ENCODE results near the gene UCK2. TPM values are rescaled to one million over a fixed set of nuclear protein-coding genes. Genes with fewer than 3 reads are reported as not detected.

UCK2 gene
- total RNA-seq, 2 experiments from 2014 or later: 66.5 to 72.2 TPM

DNA sequence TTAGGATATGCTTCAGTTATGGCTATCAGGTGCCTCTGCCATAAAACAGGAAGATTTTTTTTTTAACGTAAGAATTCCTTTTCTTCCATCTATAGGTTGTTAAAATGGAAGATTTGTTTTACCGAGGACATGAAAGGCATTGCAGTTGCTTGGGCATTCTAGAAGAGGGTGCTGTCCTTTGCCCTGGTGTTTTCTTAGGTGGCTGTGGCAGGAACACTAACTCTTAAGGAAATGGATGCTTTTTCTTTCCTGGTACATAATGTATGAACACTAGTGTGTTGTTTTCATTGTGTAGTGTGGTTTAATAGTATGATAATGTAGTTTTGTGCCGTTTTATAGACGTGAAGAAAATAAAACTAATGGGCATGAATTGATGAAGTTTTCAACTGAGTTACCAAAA is 47.2 kb downstream of the UCK2 start:
- Mint-ChIP-seq H3K27ac (no peak overlapping the region), H3K4me1 (ENCODE audit: low read depth) (peaks cover 53% of the 10 kb centered on the region), H3K27me3 (peaks cover 5% of the 10 kb centered on the region), H3K9me3 (peaks cover 2% of the 10 kb centered on the region), H3K36me3 (ENCODE audit: low read depth) (peaks cover 21% of the 10 kb centered on the region), H3K4me3 (no peak overlapping the region)
- TF ChIP-seq, protein P1, sequence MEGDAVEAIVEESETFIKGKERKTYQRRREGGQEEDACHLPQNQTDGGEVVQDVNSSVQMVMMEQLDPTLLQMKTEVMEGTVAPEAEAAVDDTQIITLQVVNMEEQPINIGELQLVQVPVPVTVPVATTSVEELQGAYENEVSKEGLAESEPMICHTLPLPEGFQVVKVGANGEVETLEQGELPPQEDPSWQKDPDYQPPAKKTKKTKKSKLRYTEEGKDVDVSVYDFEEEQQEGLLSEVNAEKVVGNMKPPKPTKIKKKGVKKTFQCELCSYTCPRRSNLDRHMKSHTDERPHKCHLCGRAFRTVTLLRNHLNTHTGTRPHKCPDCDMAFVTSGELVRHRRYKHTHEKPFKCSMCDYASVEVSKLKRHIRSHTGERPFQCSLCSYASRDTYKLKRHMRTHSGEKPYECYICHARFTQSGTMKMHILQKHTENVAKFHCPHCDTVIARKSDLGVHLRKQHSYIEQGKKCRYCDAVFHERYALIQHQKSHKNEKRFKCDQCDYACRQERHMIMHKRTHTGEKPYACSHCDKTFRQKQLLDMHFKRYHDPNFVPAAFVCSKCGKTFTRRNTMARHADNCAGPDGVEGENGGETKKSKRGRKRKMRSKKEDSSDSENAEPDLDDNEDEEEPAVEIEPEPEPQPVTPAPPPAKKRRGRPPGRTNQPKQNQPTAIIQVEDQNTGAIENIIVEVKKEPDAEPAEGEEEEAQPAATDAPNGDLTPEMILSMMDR (IDR thresholded peaks at IDR 0.05): no peak
- no peak for DNase-seq
- POLR2A ChIA-PET: no interaction called here
- no peak for ATAC-seq
- intact Hi-C loops (cut with micrococcal nuclease): loop anchor here (5.0 to 10.0 kb wide), 2 partner anchors 47 to 110 kb away; partner anchors contain the start of genes TMCO1 and UCK2
- CTCF ChIA-PET: interaction anchor here (1.2 kb wide), 1 partner anchor 8 kb away, joined by 3 read pairs; no protein-coding TSS in a partner anchor

DNA sequence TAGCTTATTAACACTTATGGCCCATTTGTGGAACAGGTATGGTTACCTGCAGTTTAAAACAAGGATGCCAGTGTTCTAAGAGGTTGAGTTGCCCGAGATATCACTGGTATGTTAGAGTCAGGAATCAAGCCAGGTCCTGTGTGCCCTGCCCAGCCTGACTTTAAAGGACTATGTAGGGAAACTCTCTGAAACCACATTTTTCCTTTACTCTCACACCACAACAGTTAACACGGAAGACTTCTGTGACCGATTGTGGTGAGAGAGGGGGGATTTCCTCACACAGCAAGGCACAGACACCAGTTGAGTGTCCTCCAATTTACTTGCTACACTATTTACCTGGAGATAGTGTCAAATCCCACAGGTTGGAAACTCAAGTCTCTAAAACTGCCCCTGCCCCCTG is 47.8 kb downstream of the UCK2 start:
- H3K27ac Mint-ChIP-seq: no peak overlapping the region
- peaks cover 21% of the 10 kb centered on the region for H3K36me3 Mint-ChIP-seq (ENCODE audit: low read depth)
- peaks cover 53% of the 10 kb centered on the region for H3K4me1 Mint-ChIP-seq (ENCODE audit: low read depth)
- TF ChIP-seq, protein P1 (IDR thresholded peaks at IDR 0.05): no peak
- ChIA-PET POLR2A (no interaction called here), CTCF (interaction anchor here (1.2 kb wide), 1 partner anchor 8 kb away, joined by 3 read pairs; no protein-coding TSS in a partner anchor)
- peaks cover 2% of the 10 kb centered on the region for H3K9me3 Mint-ChIP-seq
- peaks cover 5% of the 10 kb centered on the region for H3K27me3 Mint-ChIP-seq
- DNase-seq (peak; percentile 27), ATAC-seq (peak; percentile 45)
- intact Hi-C loops (cut with micrococcal nuclease): loop anchor here (5.0 to 10.0 kb wide), 2 partner anchors 48 to 110 kb away; partner anchors contain the start of genes TMCO1 and UCK2
- H3K4me3 Mint-ChIP-seq: no peak overlapping the region

DNA sequence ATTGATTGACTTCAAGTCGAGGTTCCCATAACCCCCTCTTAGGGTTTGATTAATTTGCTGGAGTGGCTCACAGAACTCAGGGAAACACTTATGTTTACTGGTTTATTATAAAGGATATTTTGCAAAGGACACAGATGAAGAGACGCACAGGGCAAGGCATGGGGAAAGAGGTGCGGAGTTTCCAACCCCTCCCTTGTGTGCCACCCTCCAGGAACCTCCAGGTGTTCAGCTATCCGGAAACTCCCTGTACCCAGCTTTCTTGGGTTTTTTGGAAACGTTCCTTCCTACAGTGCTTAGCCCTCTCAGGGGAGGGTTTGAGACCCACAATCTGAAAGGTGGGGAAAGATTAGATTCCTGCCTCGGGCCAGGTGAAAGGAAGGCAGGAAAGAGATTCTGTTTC is 48.2 kb downstream of the UCK2 start:
- H3K9me3 Mint-ChIP-seq: peaks cover 2% of the 10 kb centered on the region
- H3K4me1 Mint-ChIP-seq (ENCODE audit: low read depth): peaks cover 53% of the 10 kb centered on the region
- ChIA-PET POLR2A (no interaction called here), CTCF (no interaction called here)
- H3K27ac Mint-ChIP-seq: no peak overlapping the region
- H3K4me3 Mint-ChIP-seq: no peak overlapping the region
- peak; percentile 4 for ATAC-seq
- TF ChIP-seq, protein P1 (IDR thresholded peaks at IDR 0.05): no peak
- peaks cover 5% of the 10 kb centered on the region for H3K27me3 Mint-ChIP-seq
- intact Hi-C loops (cut with micrococcal nuclease): loop anchor here (5.0 to 10.0 kb wide), 2 partner anchors 48 to 111 kb away; partner anchors contain the start of genes TMCO1 and UCK2
- no peak for DNase-seq
- peaks cover 21% of the 10 kb centered on the region for H3K36me3 Mint-ChIP-seq (ENCODE audit: low read depth)

DNA sequence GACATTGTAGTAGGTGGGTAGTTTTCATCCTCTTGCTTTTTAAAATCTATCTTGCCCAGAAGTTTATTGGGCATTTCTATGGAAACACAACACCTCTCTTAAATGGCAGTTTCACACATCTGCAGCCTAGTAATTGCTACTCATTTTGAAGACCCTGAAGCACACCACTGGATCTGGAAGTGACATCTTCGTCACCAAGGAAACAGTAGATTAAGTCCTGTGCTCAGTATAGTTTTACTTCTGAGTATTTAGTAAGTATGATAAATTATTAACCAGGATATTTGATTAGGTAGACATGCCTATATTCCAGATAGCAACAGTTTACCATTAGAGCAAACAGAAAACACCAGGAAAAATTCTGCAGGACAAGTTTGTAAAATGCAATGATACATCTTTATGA is 48.7 kb downstream of the UCK2 start:
- Mint-ChIP-seq H3K4me3 (no peak overlapping the region), H3K4me1 (ENCODE audit: low read depth) (peaks cover 50% of the 10 kb centered on the region), H3K27ac (no peak overlapping the region), H3K36me3 (ENCODE audit: low read depth) (peaks cover 21% of the 10 kb centered on the region), H3K9me3 (peaks cover 2% of the 10 kb centered on the region), H3K27me3 (peaks cover 5% of the 10 kb centered on the region)
- intact Hi-C loops (cut with micrococcal nuclease): loop anchor here (5.0 to 10.0 kb wide), 2 partner anchors 49 to 111 kb away; partner anchors contain the start of genes TMCO1 and UCK2
- TF ChIP-seq, protein P1 (IDR thresholded peaks at IDR 0.05): no peak
- no peak for DNase-seq
- POLR2A ChIA-PET: no interaction called here
- ATAC-seq: no peak
- CTCF ChIA-PET: no interaction called here

DNA sequence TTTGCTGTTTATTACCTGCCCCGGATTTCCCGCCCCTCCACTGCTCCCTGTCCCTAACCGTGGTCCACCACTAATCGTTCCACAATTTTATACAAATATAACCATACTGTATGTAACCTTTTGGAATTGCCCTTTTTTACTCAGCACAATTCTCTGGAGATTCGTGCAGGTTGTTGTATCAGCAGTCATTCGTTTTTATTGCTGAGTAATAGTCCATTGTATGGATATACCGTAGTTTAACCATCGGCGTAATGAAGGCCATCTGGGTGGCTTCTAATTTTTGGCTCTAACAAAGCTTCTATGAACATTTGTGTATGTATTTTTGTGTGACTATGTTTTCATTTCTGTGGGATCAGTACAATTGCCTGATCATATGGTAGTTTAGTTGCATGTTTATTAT is 50.0 kb downstream of the UCK2 start:
- H3K27ac Mint-ChIP-seq: no peak overlapping the region
- H3K4me3 Mint-ChIP-seq: no peak overlapping the region
- CTCF ChIA-PET: no interaction called here
- TF ChIP-seq, protein P1 (IDR thresholded peaks at IDR 0.05): no peak
- no peak for DNase-seq
- intact Hi-C loops (cut with micrococcal nuclease): loop anchor here (5.0 to 10.0 kb wide), 2 partner anchors 50 to 113 kb away; partner anchors contain the start of genes TMCO1 and UCK2
- no peak for ATAC-seq
- H3K36me3 Mint-ChIP-seq (ENCODE audit: low read depth): peaks cover 23% of the 10 kb centered on the region
- peaks cover 2% of the 10 kb centered on the region for H3K9me3 Mint-ChIP-seq
- POLR2A ChIA-PET: no interaction called here
- peaks cover 45% of the 10 kb centered on the region for H3K4me1 Mint-ChIP-seq (ENCODE audit: low read depth)
- peaks cover 5% of the 10 kb centered on the region for H3K27me3 Mint-ChIP-seq
